SK-N-SH (cell line): ENCODE data around the gene TMEM115. TPM values are rescaled to one million over a fixed set of nuclear protein-coding genes. Genes with fewer than 3 reads are reported as not detected.

ENCODE experiments used
- CTCF ChIA-PET: fragments of 300-600, 350-600 bp; formaldehyde crosslinking; extraction: SDS; loops from one replicate; lab custom pipeline; 2021; lab: Yijun Ruan, JAX
- POLR2A ChIA-PET: fragments of 350-600 bp; sonication (Branson Sonifier 250); formaldehyde crosslinking; extraction: SDS; loops from one replicate; lab custom pipeline; 2020; ENCODE audit warnings: antibody characterized with exemption, inconsistent platforms; lab: Yijun Ruan, JAX
- DNase-seq: peaks from one replicate; pipeline ENCODE4 v3.0.0; 2012
- H2AFZ ChIP-seq: fragments of 200-600 bp; sonication (generic); 2 replicates; pipeline ENCODE4 v1.8.1; 2016; ENCODE audit warnings: antibody characterized with exemption, mild to moderate bottlenecking, low read depth
- H3F3A ChIP-seq: fragments of 200-600 bp; sonication (generic); replicated peaks from 2 replicates; pipeline ENCODE3; 2016; ENCODE audit warnings: antibody characterized with exemption, mild to moderate bottlenecking; ENCODE audit not compliant: insufficient read depth
- H3K27ac ChIP-seq, 2 experiments: fragments of 200-500 bp in 1 of 2; fragments of 200-600 bp in 1 of 2; sonication (Bioruptor generic) in 1 of 2; sonication (generic), shearing (Covaris generic) in 1 of 2; 2 replicates each; pipeline versions ENCODE4 v1.5.1 to v1.6.1; 2014 to 2016; ENCODE audit warnings: low read depth in 2 of 2, inconsistent platforms in 1 of 2, low read length in 1 of 2, mild to moderate bottlenecking in 1 of 2, mixed read lengths in 1 of 2
- H3K27me3 ChIP-seq: fragments of 200-600 bp; sonication (generic), shearing (Covaris generic); 2 replicates; pipeline ENCODE4 v1.6.1; 2016; ENCODE audit warnings: mixed run types; ENCODE audit not compliant: insufficient read depth
- H3K36me3 ChIP-seq, 2 experiments: fragments of 200-500 bp in 1 of 2; fragments of 200-600 bp in 1 of 2; sonication (Bioruptor generic) in 1 of 2; sonication (generic) in 1 of 2; replicated peaks in 1 of 2; 2 replicates each; pipeline versions ENCODE3 to v1.5.1; 2014 to 2016; ENCODE audit warnings: low read length in 1 of 2, mild to moderate bottlenecking in 1 of 2; ENCODE audit not compliant: insufficient read depth in 2 of 2, control insufficient read depth in 1 of 2
- H3K4me1 ChIP-seq, 2 experiments: fragments of 200-500 bp in 1 of 2; fragments of 200-600 bp in 1 of 2; sonication (Bioruptor generic) in 1 of 2; sonication (generic), shearing (Covaris generic) in 1 of 2; 2 replicates each; pipeline versions ENCODE4 v1.5.1 to v1.6.1; 2014 to 2016; ENCODE audit warnings: low read depth in 1 of 2, low read length in 1 of 2, mixed run types in 1 of 2; ENCODE audit not compliant: insufficient read depth in 2 of 2, control insufficient read depth in 1 of 2
- H3K4me2 ChIP-seq: fragments of 200-600 bp; sonication (generic), shearing (Covaris generic); 2 replicates; pipeline ENCODE4 v1.6.1; 2017; ENCODE audit warnings: mixed run types
- H3K4me3 ChIP-seq, 2 experiments: fragments of 200-500 bp in 1 of 2; fragments of 200-600 bp in 1 of 2; sonication (Bioruptor generic) in 1 of 2; sonication (generic), shearing (Covaris generic) in 1 of 2; 2 replicates each; pipeline versions ENCODE4 v1.5.1 to v1.8.1; 2014 to 2016; ENCODE audit warnings: low read depth in 2 of 2, inconsistent platforms in 1 of 2, low read length in 1 of 2, mild to moderate bottlenecking in 1 of 2, mixed read lengths in 1 of 2, moderate library complexity in 1 of 2
- H3K79me2 ChIP-seq: fragments of 200-600 bp; sonication (generic); 2 replicates; pipeline ENCODE4 v1.8.1; 2017; ENCODE audit warnings: mild to moderate bottlenecking; ENCODE audit not compliant: insufficient read depth
- H3K9ac ChIP-seq: fragments of 200-600 bp; sonication (generic); 2 replicates; pipeline ENCODE4 v1.6.1; 2017; ENCODE audit warnings: mixed run types
- H3K9me2 ChIP-seq: fragments of 200-600 bp; sonication (generic); 2 replicates; pipeline ENCODE4 v1.6.1; 2017; ENCODE audit warnings: mixed run types
- H3K9me3 ChIP-seq: fragments of 200-600 bp; sonication (generic); 2 replicates; pipeline ENCODE4 v1.6.1; 2017; ENCODE audit warnings: mixed run types, mild to moderate bottlenecking, moderate library complexity
- H4K20me1 ChIP-seq: fragments of 200-600 bp; sonication (generic); 2 replicates; pipeline ENCODE4 v1.6.1; 2017; ENCODE audit warnings: mild to moderate bottlenecking, mixed run types; ENCODE audit not compliant: insufficient read depth
- ELF1 ChIP-seq: IDR thresholded peaks from 2 replicates; pipeline ENCODE4 v1.4.0; 2012
- EP300 ChIP-seq, 2 experiments: IDR thresholded peaks; 2 replicates each; pipeline versions ENCODE4 v1.4.0 to v1.6.1; 2012; ENCODE audit warnings: borderline replicate concordance in 1 of 2, low read depth in 1 of 2, low read length in 1 of 2
- EZH2phosphoT487 ChIP-seq: fragments of 200-600 bp; sonication (generic); IDR thresholded peaks from 2 replicates; pipeline ENCODE4 v1.6.1; 2017; ENCODE audit warnings: low read depth, mixed run types, mild to moderate bottlenecking, antibody characterized with exemption, moderate library complexity, borderline replicate concordance
- FOSL2 ChIP-seq: IDR thresholded peaks from 2 replicates; pipeline ENCODE4 v1.4.0; 2012; ENCODE audit warnings: low read depth, mild to moderate bottlenecking, moderate library complexity, borderline replicate concordance
- GABPA ChIP-seq: IDR thresholded peaks from 2 replicates; pipeline ENCODE4 v1.4.0; 2012; ENCODE audit warnings: low read depth, mild to moderate bottlenecking
- MAX ChIP-seq: IDR thresholded peaks from 2 replicates; pipeline ENCODE4 v1.4.0; 2012; ENCODE audit warnings: low read depth
- MEF2A ChIP-seq: IDR thresholded peaks from 2 replicates; pipeline ENCODE4 v1.4.0; 2012; ENCODE audit warnings: low read depth, borderline replicate concordance
- NFIC ChIP-seq: IDR thresholded peaks from 2 replicates; pipeline ENCODE4 v1.4.0; 2012; ENCODE audit warnings: borderline replicate concordance
- NRF1 ChIP-seq: IDR thresholded peaks from 2 replicates; pipeline ENCODE4 v1.6.1; 2012; ENCODE audit warnings: low read depth, mild to moderate bottlenecking, low read length
- POLR2AphosphoS5 ChIP-seq: IDR thresholded peaks from 2 replicates; pipeline ENCODE4 v1.6.1; 2012; ENCODE audit warnings: low read depth, low read length
- RCOR1 ChIP-seq: fragments of 150-350 bp; IDR thresholded peaks from 2 replicates; pipeline ENCODE4 v1.6.1; 2017; ENCODE audit warnings: antibody characterized with exemption, low read length
- RXRA ChIP-seq: IDR thresholded peaks from 2 replicates; pipeline ENCODE4 v1.4.0; 2012; ENCODE audit warnings: low read depth, mild to moderate bottlenecking, borderline replicate concordance
- SIN3A ChIP-seq: IDR thresholded peaks from 2 replicates; pipeline ENCODE4 v1.6.1; 2012; ENCODE audit warnings: low read depth, mild to moderate bottlenecking, low read length, moderate library complexity, borderline replicate concordance
- SMC3 ChIP-seq: IDR thresholded peaks from 2 replicates; pipeline ENCODE4 v1.6.1; 2012; ENCODE audit warnings: low read depth, low read length, improper control_type of control experiment
- TCF12 ChIP-seq: IDR thresholded peaks from 2 replicates; pipeline ENCODE4 v1.4.0; 2012
- TEAD4 ChIP-seq: IDR thresholded peaks from 2 replicates; pipeline ENCODE4 v1.4.0; 2012; ENCODE audit warnings: mild to moderate bottlenecking, borderline replicate concordance; ENCODE audit not compliant: insufficient read depth
- WGBS: methylation state at CpG from one replicate; pipeline ENCODE4 v1.1.6; 2017; ENCODE audit warnings: low lambda C conversion rate; 5-methylcytosine and 5-hydroxymethylcytosine counted together
- polyA plus RNA-seq, 3 experiments: library from polyadenylated mRNA; depleted of rRNA; stranded (reverse); fragments of >200 nt; gene quantifications; 2 replicates each; pipeline ENCODE4 v1.2.3, GENCODE V29; 2012
- TF ChIP-seq, protein P1 (sequence below): fragments of 200-600 bp; sonication (generic); IDR thresholded peaks from 2 replicates; pipeline ENCODE4 v1.6.1; 2017; ENCODE audit warnings: antibody characterized with exemption, mild to moderate bottlenecking, moderate library complexity
- TF ChIP-seq, protein P2 (sequence below): IDR thresholded peaks from 2 replicates; pipeline ENCODE4; 2012
- TF ChIP-seq, protein P3 (sequence below): IDR thresholded peaks from 2 replicates; pipeline ENCODE4 v1.6.1; 2012; ENCODE audit warnings: mild to moderate bottlenecking, low read depth, low read length, moderate library complexity
- TF ChIP-seq, protein P4 (sequence below): IDR thresholded peaks from 2 replicates; pipeline ENCODE4 v1.4.0; 2012; ENCODE audit warnings: low read depth, borderline replicate concordance

TMEM115 gene
- polyA plus RNA-seq, 1 of the 3 experiments (the other 2 are of a cell fraction) = 47.8 TPM

DNA sequence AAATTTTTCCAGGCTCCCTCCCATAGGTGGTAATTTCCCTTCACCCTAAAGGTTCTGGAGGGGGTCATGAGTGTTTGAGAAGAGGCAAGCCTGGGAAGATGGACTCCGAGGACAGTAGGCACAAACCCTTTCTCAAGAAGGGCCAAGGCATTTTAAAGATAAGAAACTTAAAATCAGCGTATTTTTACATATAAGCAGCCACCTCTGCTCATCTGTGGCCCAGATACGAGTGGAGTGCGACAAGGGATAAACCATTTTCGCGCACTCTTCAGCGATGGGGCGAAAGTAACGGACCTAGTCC is 19.2 kb downstream of the TMEM115 start:
- no peaks in the 10 kb centered on the region for H3F3A ChIP-seq
- no peaks in the 10 kb centered on the region for H3K9me2 ChIP-seq
- H2AFZ ChIP-seq = no peak overlapping the region
- no peaks in the 10 kb centered on the region for H3K9me3 ChIP-seq
- H3K9ac ChIP-seq = no peak overlapping the region
- CTCF ChIA-PET = interaction anchor here (0.9 to 6.8 kb wide), 3 partner anchors 9 to 89 kb away, joined by 3 to 40 read pairs (median 3); partner anchors contain the start of genes CYB561D2 and NPRL2
- TF ChIP-seq GABPA = no peak
- no peak for TF ChIP-seq TCF12
- TF ChIP-seq NRF1 = no peak
- no peak for TF ChIP-seq EZH2phosphoT487
- TF ChIP-seq SIN3A = no peak
- TF ChIP-seq SMC3 = no peak
- no peak for TF ChIP-seq MAX
- TF ChIP-seq RXRA = no peak
- TF ChIP-seq NFIC = no peak
- TF ChIP-seq, protein P1, sequence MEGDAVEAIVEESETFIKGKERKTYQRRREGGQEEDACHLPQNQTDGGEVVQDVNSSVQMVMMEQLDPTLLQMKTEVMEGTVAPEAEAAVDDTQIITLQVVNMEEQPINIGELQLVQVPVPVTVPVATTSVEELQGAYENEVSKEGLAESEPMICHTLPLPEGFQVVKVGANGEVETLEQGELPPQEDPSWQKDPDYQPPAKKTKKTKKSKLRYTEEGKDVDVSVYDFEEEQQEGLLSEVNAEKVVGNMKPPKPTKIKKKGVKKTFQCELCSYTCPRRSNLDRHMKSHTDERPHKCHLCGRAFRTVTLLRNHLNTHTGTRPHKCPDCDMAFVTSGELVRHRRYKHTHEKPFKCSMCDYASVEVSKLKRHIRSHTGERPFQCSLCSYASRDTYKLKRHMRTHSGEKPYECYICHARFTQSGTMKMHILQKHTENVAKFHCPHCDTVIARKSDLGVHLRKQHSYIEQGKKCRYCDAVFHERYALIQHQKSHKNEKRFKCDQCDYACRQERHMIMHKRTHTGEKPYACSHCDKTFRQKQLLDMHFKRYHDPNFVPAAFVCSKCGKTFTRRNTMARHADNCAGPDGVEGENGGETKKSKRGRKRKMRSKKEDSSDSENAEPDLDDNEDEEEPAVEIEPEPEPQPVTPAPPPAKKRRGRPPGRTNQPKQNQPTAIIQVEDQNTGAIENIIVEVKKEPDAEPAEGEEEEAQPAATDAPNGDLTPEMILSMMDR = no peak
- TF ChIP-seq RCOR1 = no peak
- no peak for TF ChIP-seq TEAD4
- no peak for TF ChIP-seq FOSL2
- no peak for TF ChIP-seq POLR2AphosphoS5
- TF ChIP-seq, protein P2, sequence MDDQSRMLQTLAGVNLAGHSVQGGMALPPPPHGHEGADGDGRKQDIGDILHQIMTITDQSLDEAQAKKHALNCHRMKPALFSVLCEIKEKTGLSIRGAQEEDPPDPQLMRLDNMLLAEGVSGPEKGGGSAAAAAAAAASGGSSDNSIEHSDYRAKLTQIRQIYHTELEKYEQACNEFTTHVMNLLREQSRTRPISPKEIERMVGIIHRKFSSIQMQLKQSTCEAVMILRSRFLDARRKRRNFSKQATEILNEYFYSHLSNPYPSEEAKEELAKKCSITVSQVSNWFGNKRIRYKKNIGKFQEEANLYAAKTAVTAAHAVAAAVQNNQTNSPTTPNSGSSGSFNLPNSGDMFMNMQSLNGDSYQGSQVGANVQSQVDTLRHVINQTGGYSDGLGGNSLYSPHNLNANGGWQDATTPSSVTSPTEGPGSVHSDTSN = no peak
- no peaks in the 10 kb centered on the region for H3K36me3 ChIP-seq
- H3K27ac ChIP-seq = no peak overlapping the region
- H3K27me3 ChIP-seq = no peaks in the 10 kb centered on the region
- 94% methylated on average over 9 of the region's 9 CpGs for WGBS
- peaks cover 29% of the 10 kb centered on the region for H3K79me2 ChIP-seq
- H4K20me1 ChIP-seq = no peaks in the 10 kb centered on the region
- H3K4me3 ChIP-seq = no peak overlapping the region
- POLR2A ChIA-PET = no interaction called here
- peaks cover 5 to 22% of the 10 kb centered on the region in 2 experiments for H3K4me1 ChIP-seq
- no peak overlapping the region for H3K4me2 ChIP-seq
- DNase-seq = no peak

DNA sequence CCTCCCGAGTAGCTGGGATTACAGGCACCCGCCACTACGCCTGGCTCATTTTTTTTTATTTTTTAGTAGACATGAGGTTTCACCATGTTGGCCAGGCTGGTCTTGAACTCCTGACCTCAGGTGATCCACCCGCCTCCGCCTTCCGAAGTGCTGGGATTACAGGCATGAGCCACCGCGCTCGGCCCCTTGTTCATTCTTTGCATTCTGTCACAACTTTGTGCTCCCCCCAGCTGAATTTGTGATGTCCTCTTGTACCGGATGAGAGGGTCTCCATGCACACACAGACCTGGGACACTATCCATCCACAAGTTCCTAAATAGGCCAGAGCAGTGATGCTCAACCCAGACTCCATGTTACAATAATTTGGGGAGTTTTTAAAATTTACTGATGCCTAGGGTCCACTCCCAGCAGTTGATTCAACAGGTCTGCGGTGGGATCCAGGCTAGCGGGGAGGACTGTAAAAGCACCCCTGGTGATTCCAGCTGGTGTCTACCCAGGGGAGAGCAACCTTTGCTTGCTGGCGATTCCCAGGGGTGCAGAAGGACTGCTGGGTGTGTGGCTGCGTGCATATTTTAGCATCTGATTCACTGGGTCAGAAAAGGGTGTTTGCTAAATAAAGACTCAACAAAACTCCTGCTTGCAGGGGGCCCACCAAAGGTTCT is 19.7 kb downstream of the TMEM115 start:
- ChIA-PET CTCF (interaction anchor here (0.9 to 6.8 kb wide), 3 partner anchors 9 to 212 kb away, joined by 3 to 40 read pairs (median 3); partner anchors contain the start of genes CYB561D2 and NPRL2), POLR2A (interaction anchor here (3.6 kb wide), 1 partner anchor 12 kb away, joined by 38 read pairs; the partner anchor contains the start of gene TUSC2)
- Histone ChIP-seq H3F3A (no peaks in the 10 kb centered on the region), H3K9me2 (no peaks in the 10 kb centered on the region), H3K36me3 (no peaks in the 10 kb centered on the region), H2AFZ (no peak overlapping the region), H3K9me3 (no peaks in the 10 kb centered on the region), H3K9ac (no peak overlapping the region), H3K27ac (no peak overlapping the region), H3K4me1 (peaks cover 10 to 24% of the 10 kb centered on the region in 2 experiments), H4K20me1 (peaks cover 3% of the 10 kb centered on the region; the same call in 1 of the 2 replicates), H3K27me3 (no peaks in the 10 kb centered on the region), H3K4me3 (no peak overlapping the region), H3K79me2 (peaks cover 34% of the 10 kb centered on the region), H3K4me2 (no peak overlapping the region)
- no peak for DNase-seq
- WGBS = 95% methylated on average over 11 of the region's 14 CpGs
- no peak for TF ChIP-seq ELF1
- TF ChIP-seq EP300 (IDR thresholded peaks at IDR 0.05; ENCODE audit: borderline replicate concordance in 1 of 2, low read depth in 1 of 2, low read length in 1 of 2) = no peak
- TF ChIP-seq NRF1 = no peak
- TF ChIP-seq, protein P3, sequence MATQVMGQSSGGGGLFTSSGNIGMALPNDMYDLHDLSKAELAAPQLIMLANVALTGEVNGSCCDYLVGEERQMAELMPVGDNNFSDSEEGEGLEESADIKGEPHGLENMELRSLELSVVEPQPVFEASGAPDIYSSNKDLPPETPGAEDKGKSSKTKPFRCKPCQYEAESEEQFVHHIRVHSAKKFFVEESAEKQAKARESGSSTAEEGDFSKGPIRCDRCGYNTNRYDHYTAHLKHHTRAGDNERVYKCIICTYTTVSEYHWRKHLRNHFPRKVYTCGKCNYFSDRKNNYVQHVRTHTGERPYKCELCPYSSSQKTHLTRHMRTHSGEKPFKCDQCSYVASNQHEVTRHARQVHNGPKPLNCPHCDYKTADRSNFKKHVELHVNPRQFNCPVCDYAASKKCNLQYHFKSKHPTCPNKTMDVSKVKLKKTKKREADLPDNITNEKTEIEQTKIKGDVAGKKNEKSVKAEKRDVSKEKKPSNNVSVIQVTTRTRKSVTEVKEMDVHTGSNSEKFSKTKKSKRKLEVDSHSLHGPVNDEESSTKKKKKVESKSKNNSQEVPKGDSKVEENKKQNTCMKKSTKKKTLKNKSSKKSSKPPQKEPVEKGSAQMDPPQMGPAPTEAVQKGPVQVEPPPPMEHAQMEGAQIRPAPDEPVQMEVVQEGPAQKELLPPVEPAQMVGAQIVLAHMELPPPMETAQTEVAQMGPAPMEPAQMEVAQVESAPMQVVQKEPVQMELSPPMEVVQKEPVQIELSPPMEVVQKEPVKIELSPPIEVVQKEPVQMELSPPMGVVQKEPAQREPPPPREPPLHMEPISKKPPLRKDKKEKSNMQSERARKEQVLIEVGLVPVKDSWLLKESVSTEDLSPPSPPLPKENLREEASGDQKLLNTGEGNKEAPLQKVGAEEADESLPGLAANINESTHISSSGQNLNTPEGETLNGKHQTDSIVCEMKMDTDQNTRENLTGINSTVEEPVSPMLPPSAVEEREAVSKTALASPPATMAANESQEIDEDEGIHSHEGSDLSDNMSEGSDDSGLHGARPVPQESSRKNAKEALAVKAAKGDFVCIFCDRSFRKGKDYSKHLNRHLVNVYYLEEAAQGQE = no peak
- TF ChIP-seq MEF2A = no peak
- no peak for TF ChIP-seq SIN3A
- TF ChIP-seq, protein P4, sequence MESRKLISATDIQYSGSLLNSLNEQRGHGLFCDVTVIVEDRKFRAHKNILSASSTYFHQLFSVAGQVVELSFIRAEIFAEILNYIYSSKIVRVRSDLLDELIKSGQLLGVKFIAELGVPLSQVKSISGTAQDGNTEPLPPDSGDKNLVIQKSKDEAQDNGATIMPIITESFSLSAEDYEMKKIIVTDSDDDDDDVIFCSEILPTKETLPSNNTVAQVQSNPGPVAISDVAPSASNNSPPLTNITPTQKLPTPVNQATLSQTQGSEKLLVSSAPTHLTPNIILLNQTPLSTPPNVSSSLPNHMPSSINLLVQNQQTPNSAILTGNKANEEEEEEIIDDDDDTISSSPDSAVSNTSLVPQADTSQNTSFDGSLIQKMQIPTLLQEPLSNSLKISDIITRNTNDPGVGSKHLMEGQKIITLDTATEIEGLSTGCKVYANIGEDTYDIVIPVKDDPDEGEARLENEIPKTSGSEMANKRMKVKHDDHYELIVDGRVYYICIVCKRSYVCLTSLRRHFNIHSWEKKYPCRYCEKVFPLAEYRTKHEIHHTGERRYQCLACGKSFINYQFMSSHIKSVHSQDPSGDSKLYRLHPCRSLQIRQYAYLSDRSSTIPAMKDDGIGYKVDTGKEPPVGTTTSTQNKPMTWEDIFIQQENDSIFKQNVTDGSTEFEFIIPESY = no peak
